Body of pancreas (tissue), 4 donors: ENCODE measurements around the gene TMPRSS9.

ENCODE experiments used
- CTCF ChIP-seq, 7 experiments: fragments of 450-650 bp in 4 of 7; fragments of 200-600 bp in 3 of 7; sonication (generic) in 3 of 7; IDR thresholded peaks; one replicate each; pipeline ENCODE4 v1.5.1; 2016 to 2019; ENCODE audit warnings: antibody characterized with exemption in 7 of 7
- POLR2A ChIP-seq, 3 donors: fragments of 450-650 bp; IDR thresholded peaks; one replicate each; pipeline ENCODE4 v1.6.1; 2016; ENCODE audit warnings: antibody characterized with exemption in 3 of 3, mild to moderate bottlenecking in 2 of 3

- TF ChIP-seq POLR2A (IDR thresholded peaks at IDR 0.05) (no peak), CTCF (IDR thresholded peaks at IDR 0.05) (no peak)
Measured at GRCh38 chr19:2453431-2454025, 93.5 kb downstream of the TMPRSS9 start.
